NT2/D1 (cell line): Measurements from ENCODE around the gene WNT9B.

Experiments used
- SUZ12 ChIP-seq: IDR thresholded peaks from 2 replicates; pipeline ENCODE4 v1.6.1; 2011; ENCODE audit not compliant: insufficient read length, insufficient read depth; ENCODE audit errors: extremely low read depth
- ZNF274 ChIP-seq: IDR thresholded peaks from 2 replicates; pipeline ENCODE4 v1.6.1; 2011; ENCODE audit warnings: mild to moderate bottlenecking, low read depth, low read length

- TF ChIP-seq ZNF274: no peak
- no peak for TF ChIP-seq SUZ12
Observed at GRCh38 chr17:46877466-46877865, 26.1 kb downstream of the WNT9B start.
